HG03457 (cell line): ENCODE measurements around the gene ODAD4.

Experiments used
- ATAC-seq: cut with Tn5 transposase; IDR thresholded peaks from one replicate; pipeline ENCODE4 v1.9.1; 2021; ENCODE audit warnings: moderate number of reproducible peaks; ENCODE audit not compliant: unreplicated experiment

Gene ODAD4

DNA sequence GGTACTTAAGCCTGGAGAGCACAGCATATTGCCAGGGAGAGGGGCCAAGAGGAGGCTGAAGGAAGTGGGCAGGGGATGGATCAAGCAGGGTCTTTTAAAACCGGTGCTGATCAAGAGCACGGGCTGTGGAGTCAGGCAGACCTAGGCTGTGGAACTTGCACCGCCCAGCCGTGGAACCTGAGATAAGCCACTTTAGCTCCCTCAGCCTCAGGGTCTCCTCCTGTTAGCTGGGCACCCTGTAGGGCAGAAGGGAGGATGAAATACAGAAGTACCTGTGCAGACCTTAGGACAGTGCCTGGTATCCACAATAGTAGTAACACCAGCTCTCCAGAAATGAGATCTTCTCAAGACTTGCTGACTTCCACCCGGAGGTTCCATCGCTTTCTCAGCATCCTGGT is 9.3 kb downstream of the ODAD4 start:
- ATAC-seq = no peak

DNA sequence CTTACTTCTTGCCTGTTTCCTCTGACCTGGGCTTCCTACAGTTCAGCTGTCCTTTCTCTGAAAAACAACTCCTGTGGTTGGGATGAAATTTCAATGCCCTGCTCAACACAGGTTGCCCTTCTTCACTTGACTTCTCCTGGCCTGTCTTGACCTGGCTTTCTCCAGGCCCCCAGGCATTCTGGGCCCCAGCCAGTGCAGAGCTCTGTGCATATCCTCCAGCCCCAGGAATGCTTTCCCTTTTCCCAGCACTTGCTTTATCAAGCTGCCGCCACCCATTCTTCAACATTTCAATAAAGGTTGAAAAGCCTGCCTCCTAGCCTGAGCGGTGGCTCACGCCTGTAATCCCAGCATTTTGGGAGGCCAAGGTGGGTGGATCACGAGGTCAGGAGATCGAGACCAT is 10.8 kb downstream of the ODAD4 start:
- ATAC-seq = no peak

DNA sequence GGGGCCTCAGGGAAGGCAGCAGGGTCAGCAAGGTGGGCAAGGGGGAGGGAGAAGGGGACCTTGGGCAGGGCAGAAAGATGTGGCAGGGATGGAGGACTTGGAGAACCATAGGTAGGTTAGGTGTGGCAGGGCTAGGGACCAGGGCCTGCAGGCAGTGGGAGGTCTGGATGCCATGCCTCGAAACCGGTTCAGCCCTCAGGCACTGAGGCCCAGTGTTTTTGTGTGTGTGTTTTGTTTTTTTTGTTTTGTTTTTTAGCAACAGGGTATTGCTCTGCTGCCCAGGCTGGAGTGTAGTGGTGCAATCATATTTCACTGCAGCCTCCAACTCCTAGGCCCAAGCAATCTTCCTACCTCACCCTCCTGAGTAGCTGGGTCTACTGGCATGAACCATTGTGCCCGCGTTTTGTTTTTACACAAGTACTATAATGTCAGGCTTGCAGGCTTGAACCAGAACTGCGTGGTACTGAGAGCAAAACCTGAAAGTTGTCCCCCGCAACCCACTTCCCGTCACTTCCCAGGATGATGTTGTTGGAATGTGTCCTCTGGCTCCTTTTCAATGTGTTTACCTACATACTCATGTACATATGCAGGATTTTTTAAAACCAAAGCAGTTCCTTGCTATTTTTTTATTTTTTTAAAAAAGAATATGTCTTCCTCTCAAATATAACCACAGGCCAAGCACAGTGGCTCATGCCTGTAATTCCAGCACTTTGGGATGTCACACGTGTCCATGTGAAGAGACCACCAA is 12.4 kb downstream of the ODAD4 start:
- ATAC-seq = no peak

DNA sequence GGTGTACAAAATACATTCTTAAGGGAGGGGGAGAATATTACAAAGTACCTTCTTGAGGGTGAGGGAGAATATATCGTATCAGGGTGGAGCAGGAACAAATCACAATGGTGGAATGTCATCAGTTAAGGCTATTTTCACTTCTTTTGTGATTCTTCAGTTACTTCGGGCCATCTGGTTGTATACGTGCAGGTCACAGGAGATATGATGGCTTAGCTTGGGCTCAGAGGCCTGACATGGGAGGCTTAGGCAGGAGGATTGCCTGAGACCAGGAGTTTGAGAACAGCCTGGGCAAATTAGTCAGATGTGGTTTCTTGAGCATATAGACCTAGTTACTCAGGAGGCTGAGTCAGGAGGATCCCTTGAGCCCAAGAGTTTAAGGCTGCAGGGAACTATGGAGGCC is 13.1 kb downstream of the ODAD4 start:
- no peak for ATAC-seq

DNA sequence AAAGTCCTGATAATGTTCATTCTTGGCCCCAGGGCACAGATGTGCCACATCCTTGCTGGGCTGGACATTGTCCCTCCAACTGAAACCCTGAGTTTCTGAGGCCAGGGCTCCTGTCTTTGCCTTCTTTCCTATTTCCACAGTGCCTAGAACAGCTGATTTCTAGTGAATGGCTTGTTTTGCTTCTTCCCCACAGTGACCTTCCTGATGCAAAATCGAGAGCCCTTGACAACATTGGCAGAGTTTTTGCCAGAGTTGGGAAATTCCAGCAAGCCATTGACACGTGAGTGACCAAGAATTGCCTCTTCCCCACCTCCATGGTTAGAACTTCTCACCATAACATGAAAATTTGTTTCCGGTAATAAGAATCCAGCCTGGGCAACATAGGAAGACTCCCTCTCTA is 14.5 kb downstream of the ODAD4 start:
- ATAC-seq = no peak

DNA sequence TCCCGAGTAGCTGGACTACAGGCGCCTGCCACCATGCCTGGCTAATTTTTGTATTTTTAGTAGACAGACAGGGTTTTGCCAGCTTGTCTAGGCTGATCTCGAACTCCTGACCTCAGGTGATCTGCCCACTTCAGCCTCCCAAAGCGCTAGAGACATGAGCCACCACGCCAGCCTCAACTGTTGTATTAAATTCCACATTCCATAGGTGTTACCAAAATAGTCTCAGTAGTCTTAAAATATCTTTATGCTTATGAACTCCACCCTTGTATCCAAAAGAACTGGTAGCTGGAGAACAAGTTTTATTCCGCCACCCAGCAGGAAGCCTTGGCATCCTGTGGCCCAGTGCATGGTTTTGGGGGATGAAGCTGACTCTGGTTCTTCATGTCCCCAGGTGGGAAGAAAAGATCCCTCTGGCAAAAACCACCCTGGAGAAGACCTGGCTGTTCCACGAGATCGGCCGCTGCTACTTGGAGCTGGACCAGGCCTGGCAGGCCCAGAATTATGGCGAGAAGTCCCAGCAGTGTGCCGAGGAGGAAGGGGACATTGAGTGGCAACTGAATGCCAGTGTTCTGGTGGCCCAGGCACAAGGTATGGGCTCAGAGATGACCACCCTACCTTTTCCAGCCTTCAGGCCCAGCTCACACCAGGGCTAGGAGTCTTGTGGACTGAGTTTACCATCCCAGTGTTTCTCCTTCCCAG is 18.5 kb downstream of the ODAD4 start:
- ATAC-seq = no peak

DNA sequence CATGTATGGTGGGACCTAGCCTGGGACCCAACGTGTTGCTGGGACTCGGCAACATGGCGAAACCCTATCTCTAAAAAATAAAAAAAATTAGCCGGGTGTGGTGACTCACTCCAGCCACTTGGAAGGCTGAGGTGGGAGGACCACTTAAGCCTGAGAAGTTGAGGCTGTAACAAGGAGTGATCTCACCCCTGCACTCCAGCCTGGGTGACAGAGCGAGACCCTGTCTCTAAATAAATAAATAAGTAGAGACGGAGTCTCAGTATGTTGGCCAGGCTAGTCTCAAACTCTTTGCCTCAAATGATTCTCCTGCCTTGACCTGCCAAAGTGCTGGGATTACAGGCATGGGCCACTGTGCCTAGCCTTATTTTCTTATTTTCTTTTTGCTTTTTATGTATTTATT is 26.1 kb downstream of the ODAD4 start:
- ATAC-seq = no peak

DNA sequence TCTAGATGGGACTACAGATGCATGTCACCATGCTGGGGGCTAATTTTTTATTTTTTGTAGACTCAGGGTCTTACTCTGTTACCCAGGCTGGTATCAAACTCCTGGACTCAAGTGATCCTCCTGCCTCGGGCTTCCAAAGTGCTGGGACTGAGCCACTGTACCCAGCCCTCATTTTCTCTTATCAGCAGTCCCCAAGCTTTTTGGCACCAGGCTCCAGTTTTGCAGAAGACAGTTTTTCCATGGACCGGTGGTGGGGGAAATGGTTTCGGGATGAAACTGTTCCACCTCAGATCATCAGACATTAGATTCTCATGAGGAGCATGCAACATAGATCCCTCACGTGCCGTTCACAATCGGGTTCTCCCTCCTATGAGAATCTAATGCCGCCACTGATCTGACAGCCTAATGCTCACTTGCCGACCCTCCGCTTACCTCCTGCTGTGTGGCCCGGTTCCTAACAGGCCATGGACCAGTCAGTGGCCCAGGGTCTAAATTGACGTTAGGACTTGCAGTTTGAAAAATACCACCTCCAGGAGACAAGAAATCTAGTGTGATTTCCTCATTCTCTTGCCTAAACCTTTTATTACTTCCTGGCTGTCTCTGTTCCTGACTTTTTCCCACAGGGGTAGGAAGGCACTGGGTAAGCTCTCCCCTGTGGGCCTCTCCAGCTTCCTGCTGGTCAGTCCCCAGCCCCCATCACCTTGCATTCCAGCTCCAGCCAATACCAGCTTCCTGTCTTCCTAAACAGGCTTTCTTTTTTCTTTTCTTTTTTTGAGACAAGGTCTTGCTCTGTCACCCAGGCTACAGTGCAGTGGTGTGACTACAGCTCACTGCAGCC is 26.8 kb downstream of the ODAD4 start:
- ATAC-seq = no peak

DNA sequence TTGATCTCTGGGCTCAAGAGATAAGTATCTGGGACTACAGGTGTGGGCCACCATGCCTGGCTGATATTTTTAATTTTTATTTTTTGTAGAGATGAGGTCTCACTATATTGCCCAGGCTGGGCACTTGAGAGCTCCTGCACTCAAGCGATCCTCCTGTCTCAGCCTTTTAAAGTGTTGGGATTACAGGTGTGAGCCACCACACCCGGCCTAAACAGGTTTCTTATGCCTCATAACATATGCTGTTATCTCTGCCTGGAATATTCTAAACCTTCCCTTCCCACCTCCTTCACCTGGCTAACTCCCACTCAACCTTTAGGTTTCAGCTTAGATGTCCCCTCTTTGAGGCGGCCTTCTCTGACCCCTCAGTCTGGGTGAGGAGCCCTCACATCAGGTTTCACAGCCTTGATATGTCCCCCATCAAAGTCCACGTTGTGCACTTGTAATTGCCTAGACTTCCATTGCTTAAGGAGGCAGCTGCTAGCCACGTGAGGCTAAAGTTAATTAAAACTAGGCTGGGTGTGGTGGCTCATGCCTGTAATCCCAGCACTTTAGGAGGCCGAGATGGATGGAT is 27.5 kb downstream of the ODAD4 start:
- no peak for ATAC-seq

DNA sequence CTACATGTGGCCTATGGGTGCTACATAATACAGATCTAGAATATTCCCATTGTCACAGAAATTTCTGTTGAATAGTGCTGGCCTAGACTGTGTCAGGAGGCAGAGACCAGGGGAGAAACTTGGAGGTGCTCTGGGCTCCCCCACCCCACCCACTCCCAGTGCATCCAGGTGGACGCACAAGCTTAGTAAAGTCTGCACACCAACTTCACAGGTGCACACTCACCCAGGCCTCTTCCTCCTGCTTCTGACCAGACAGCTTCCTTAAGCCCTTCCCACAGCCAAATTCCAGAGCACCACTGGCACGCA is 28.6 kb downstream of the ODAD4 start:
- no peak for ATAC-seq

DNA sequence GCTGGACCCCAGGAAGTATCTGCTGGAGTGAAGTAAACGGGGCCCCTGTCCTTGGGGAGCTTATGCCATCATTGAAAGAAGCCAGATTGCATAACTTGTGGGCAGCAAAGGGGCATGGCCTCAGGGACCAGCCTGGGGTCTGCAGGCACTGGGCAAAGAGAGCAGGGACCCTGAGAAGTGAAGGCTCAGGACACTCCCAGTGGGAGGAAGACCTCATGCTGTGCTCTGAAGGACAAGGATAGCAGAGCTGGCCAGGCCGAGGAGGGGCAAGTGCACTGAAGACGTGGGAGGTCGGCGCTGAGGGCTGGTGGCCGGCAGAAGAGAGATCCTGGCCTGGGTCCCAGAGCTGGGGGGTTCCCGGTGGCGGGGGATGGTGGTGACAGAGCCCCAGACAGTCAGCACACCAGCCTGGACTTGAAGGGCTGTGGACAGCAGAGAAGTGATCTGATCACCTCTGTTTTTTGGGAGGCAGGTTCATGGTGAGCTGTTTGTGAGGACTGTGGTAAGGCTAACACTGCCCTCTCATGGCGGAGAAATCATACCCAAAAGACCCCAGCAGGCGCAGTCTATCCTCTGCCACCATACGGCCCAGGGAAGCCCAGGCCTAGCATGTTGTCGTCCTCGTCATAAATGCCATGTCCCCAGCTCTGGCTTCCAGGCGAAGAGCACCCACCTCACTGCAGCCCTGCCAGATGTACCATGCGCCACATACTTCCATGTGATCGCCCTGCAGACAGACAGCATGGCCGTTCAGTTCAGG is 29.1 kb downstream of the ODAD4 start:
- ATAC-seq = no peak

DNA sequence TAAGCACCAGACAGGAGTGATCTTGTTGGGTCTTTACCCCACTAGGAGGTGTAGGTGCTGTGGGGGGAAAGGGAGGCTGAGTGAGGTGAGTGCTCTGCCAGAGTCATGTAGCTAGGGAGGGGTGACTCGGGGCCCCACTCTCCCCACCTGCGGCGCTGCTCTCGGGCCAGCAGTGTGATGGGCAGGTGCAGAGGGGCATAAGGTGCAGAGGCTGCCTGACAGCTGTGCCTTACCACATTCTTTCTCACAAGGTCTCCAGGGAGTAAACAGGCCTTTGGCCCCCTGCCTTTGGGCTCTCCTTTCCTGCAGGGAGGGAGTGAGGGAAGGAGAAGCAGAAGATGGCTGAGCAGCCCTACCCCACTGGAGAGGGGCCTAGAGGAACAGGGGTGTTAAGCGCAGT is 31.7 kb downstream of the ODAD4 start:
- no peak for ATAC-seq

DNA sequence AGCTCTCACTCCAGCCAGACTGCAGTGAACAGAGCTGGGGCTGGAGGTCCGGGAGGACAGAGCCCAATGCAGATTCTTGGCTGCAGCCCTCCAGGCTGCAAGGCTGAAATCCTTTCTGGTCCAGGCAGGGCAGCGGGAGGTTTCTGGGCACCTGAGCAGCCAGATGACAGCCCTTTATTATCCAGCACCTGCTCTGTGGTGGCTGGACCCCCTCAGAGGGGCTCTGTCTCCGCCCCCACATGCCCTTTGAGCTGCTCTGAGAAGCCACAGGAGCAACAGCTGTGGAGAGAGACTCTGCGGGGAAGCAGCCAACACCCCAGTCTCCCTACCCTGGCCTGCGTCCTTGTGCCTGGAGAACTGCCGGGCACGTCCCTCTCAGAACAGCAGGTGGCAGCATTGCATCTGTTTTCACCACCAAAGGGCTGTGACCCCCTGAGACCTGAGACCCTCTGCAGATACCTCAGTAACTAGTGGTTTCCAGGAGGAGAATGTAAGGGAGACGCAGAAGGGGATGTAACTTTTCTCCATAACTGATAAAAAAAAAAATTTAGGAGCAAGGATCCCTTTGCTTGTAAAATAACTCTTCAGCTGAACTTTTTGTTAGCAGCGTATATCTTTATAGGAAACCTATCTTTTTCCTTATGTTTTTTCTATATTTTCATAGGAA is 32.5 kb downstream of the ODAD4 start:
- ATAC-seq = no peak

DNA sequence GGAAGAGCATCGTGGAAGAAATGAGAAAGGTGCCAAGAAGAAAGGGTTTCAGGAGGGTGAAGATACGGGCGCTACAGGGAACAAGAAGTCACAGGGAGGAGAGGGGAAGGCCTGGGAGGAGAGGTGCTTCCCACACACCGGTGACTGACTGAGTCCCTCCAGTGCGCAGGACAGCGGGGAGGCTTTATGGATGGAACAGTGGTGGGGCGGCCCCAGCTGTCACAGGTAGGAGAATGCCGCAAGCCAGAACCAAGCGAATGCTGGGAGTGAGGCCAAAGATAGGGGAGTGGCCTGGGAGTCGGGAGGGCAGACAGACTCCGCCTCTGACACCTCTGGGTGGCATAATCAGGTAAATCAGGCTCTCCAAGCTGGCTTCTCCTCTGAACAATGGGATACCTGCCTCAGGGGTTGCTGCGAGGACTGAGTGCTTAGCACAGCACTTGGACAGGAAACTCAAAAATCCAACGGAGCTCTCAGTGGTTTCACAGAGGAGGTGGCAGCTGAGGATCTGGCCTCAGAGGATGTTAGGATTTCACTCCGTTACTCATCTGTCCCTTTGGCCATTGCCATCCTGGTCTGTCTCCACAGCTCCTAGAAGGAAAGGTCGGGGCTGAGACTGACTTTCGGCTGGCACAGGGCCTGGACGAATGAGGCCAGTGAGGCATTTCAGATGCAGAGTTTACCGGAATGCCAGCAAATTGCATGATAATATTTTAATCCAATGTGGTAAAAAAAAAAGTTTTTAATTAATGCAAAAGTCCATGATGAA is 35.5 kb downstream of the ODAD4 start:
- ATAC-seq = no peak

DNA sequence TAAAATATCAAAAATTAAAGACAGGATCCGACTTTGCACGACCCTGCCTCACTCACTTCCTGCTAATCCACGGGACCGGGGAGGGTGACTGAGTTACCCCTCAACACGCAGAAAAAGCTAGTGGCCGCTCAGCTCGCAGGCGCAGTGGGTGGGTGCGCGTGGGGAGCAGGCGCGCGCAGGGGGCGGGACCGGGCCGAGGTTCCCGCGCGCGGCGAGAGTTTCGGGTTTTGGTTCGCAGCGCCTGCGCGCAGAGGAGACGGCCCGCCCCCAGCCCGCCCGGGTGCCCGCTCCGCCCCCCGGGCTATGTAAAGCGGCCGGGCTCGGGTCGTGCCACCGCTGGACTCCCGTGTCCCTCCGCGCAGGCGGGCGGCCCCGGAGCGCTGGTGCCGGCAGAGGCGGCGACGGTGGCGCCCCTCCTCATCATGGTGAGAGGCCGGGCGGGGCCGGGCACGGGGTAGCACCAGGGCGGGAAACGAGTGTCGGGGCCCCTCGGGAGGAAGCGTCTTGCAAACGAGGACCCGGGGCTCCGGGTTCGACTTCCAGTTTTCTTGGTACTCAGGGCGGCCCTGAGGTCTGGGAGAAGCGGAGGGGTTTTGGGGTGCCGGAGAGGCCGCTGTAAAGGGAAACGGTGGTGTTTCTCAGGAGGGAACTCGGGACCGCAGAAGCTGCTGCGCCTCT is 36.2 kb downstream of the ODAD4 start, which contains the start of gene CNP:
TSS of gene CNP (plus strand) at position 333 of the 678 bp plus-strand sequence. CDS start at position 423, 90 bp downstream.
- ATAC-seq = peak; percentile 44

DNA sequence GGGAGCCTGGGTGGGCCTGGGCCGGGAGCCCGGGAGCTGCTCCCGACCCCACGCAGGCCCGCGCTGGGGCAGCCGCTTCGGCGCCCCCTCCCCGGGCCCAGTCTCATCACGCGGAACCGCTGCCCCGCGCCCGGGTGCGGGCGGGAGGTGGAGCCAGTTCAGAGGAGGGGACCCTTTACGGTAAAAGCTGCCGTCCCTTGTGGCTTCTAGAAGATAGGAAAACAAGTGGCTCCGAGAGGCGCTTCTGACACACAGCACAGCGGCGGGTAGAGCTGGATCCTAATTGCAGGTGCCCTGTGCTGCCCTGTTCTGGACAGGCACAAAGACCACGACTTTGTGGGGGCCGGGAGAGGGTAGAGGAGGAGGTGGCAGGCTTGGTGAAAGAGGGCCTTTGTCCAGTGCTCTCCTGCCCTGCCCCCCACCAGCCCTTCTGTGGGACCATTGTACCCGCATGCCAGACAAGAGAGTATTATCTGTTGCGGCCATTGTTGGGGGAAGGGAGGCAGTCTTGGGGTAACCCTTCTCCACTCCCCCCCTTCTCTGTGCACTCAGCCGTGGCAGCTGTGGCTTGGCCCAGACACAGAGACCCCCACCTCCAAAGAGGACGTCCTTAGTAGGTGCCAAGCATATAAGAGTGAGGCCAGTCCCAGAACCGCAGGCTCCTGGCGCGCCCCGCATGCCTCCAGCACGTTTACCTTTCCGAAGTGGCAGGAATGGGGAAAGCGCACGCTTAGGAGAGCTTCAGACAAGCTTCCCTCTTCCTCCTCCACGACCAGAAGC is 36.9 kb downstream of the ODAD4 start:
- no peak for ATAC-seq

DNA sequence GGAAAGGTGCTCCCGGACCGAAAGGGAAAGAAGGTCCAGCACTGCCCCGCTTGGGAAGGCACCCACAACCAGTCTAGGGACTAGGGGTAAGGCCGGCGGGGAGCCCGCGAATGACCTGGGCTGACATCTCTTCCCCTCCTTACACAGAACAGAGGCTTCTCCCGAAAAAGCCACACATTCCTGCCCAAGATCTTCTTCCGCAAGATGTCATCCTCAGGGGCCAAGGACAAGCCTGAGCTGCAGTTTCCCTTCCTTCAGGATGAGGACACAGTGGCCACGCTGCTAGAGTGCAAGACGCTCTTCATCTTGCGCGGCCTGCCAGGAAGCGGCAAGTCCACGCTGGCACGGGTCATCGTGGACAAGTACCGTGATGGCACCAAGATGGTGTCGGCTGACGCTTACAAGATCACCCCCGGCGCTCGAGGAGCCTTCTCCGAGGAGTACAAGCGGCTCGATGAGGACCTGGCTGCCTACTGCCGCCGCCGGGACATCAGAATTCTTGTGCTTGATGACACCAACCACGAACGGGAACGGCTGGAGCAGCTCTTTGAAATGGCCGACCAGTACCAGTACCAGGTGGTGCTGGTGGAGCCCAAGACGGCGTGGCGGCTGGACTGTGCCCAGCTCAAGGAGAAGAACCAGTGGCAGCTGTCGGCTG is 37.6 kb downstream of the ODAD4 start:
- ATAC-seq = no peak

DNA sequence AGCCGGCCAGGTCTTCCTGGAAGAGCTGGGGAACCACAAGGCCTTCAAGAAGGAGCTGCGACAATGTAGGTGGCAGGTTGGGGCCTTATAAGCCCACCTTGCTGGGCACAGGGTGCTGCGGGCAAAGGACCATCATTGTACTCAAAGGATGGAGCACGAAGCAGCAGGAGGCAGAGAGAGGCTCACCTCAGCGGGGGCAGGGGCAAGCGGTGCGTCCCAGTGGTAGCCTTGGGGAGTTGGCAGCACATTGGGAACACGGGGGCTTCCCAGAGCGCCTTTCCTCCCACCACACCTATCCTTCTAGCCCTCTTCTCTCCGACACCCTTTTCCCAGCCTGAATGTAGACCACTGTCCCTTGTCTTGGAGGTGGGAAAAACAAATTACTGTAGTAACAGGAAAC is 38.3 kb downstream of the ODAD4 start:
- ATAC-seq = no peak
